HG03196 (cell line): ENCODE measurements around the gene PIPOX.
"Not testable (repeated sequence)": the region's sequence is repeated elsewhere in the genome, so short reads cannot be mapped to it uniquely, and the experiment has no call there.

ENCODE experiments used
- ATAC-seq: cut with Tn5 transposase; IDR thresholded peaks from one replicate; pipeline ENCODE4 v1.9.1; 2021; ENCODE audit not compliant: unreplicated experiment

The PIPOX gene

DNA sequence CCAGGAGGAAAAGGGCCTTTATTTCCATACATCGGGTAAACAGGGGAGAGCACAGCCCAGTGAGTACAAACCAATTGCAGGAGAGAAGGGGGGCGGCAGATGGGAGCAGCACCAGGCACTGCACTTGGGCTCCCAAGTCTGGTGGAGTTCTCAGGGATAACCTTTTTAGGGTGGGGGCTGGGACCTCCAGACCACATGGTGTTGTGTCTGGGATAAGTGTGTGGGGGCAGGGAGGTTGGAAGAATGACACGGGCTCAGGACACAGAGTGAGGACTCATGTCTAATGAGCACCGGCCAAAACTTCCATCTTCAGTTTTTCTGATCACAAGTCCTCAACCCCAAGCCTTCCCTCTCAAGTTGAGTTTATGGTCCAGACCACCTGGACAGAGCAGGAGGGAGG is 30.6 kb downstream of the PIPOX start:
- ATAC-seq: no peak

DNA sequence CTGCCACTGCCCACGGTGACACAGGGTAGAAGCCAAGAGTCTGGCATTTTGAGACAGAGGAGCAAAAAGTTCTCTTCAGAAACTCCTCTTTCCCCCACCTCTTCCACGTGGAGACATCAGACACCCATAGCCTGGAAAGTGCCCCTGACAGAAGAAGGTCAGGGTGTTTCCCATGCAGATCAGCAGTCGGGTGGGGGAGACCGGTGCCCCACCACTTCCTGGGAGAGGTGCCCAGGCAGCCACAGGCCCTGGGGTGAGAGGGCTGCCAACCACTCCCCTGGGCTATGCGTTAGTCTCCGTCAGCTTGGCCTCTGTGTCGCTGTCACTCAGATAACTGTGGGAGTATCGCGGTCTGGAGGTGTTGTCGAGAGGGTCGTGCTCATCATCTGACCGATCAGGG is 31.5 kb downstream of the PIPOX start:
- no peak for ATAC-seq

DNA sequence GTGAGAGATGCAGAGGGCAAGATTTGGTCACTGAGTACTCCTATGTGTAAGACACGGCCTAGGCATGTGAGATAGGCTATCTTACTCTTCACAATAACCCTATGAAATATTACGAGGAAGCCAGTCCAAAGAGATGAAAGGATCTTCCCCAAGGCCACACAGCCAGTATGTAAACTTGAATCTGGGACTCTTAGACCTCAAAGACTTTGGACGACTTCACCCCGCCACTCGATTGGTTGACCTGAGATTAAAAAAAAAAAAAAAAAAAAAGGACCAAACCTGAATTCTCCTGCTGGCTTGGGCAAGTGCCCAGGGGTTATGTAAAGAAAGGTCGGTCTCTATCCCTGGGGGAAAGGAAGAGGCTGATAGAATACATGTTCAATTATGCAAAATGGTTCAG is 33.1 kb downstream of the PIPOX start:
- no peak for ATAC-seq

DNA sequence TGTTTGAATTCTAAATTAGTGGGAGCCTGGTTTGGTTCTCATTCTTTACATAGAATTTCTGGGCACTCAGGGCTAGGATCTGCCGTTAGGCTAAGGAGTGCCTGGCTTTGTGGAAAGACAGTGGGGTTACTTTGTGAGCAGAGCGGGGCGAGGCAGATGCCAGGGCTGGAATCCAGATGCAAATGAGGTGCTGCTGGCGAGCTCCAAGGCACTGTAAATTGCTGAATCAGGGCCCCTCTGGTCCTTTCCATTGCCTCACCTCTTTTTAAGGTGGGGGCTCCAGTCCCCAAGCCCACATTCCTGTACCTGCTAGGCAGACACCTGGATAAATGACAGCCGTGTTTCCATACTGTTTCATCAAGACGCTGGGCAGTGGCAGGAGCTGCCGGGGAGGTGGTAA is 33.8 kb downstream of the PIPOX start:
- no peak for ATAC-seq

DNA sequence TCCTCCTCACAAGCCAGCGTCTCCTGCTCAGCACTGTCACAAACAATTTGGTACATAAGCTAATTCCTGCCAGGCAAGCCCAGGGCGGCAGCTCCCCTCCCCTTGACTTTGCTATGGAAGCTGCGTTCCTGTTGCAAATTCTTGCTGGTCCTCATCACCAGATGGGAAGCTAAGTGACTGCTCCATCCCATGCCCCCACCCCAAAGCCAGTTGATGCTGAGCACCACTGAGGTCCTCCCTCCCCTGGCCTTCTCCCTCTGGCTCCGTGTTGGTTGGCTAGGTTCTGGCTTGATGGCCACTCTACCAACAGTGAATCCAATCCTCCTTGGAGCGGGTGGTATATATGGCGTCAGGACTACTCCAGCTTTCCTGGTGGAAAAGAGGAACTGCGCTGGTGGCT is 34.4 kb downstream of the PIPOX start:
- ATAC-seq: no peak

DNA sequence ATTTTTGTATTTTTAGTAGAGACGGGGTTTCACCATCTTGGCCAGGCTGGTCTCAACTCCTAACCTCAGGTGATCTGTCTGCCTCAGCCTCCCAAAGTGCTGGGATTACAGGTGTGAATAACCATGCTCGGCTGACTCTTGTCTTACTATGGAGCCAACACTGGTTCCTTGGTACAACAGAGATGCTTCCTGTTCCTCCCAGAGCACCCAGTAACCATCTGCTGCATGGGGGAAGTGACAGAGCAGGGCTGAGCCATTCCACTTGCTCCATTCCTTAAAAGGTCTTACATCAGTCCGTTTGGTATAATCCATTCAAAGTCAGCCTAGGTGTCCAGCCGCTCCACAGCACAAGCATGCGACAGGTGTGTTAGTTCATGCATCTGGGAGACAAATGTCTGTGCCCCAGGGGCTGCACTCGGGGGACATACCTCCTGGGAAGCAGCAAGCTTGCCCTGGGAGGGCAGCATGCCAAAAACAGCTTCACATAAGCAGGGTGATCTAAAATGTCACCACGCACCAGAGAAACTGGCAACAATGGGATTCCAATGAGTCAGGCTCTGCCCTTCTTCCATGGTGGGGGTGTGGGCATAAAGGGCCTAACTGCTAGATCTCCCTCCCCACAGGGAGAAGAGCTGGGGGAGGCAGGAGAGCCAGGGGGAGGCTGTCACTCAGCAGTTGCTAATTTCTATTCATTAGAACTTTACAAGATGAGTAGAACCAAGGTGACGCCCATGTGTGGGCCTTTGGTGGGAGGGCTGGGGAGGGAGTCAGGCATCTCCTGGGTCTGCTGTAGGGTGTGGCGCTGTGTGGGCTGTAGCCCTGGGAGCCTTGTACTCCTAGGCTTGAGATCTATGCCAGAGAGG is 35.5 kb downstream of the PIPOX start:
- no peak for ATAC-seq

DNA sequence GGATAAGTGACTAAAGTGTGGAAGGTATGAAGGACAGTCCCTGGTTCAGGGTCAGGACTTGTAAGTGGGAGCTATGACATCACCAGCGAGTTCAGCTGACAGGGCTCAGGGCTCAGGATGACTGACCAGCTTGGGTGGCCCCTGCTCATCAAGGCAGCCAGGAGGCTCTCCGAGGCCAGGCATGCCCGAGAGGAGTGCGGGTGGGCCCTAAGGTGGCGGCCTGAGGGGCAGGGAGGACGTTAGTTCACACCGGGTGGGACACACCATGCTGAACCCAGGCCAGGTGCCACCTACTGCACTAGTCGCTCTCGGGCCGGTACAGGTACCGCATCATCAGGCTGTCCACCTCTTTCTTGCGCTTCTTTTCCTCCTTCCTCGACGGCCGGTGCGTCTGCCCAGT is 36.5 kb downstream of the PIPOX start:
- ATAC-seq: no peak

DNA sequence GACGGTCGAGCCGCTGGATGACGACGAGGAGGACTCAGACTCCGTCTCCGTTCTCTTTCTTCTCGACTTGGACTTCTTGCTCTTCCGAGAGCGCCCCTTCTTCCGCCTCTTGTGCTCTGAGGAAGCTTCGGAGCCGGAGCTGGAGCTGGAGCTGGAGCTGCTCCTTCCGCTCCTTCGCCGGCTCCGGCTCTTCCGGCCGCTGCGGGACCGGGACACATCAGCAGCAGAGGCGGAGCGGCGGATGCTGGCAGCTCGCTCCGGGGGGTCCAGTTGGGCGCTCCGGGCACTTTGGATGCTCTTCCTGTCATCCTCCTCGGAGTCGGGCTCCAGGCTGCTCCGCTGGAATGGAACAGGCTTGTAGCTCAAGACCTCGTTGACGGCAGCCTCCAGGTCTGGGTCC is 36.9 kb downstream of the PIPOX start:
- no peak for ATAC-seq

DNA sequence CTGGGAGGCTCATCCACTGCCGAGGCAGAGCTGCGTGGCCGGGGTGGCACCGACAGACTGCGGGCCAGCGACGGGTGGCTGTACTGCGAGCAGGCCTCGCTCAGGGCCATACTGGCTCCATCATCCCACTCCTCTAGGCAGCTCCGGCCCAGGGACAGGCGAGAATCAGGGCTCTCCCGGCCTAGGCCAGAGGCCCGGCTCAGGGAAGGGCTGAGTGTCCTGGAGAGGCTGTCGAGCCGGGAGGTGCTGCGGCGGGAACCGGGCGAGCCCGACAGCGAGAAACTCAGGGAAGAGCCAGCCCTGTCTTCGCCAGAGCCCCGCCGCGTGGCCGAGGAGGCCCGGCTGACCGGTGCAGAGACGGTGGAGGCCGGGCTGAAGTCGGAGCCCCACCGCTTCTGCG is 37.4 kb downstream of the PIPOX start:
- no peak for ATAC-seq

DNA sequence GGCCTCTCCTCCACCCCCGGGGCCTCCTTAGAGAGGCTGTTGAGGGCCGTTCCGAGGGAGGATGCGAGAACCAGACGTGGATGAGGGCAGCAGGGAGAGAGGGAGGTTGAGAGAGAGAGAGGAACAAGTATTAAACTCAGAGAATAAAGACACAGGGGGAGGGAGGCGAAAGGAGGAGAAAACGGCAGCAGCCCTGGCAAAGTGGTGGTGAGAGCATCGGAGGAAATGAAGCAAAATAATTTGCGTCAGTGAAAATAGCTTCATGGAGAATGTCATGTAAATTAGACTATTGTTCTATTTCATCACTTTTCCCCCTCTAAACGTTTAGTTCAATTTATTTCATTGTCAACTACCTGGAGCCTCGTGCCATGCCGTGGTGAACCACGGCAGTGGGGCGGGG is 38.0 kb downstream of the PIPOX start:
- ATAC-seq: no peak

DNA sequence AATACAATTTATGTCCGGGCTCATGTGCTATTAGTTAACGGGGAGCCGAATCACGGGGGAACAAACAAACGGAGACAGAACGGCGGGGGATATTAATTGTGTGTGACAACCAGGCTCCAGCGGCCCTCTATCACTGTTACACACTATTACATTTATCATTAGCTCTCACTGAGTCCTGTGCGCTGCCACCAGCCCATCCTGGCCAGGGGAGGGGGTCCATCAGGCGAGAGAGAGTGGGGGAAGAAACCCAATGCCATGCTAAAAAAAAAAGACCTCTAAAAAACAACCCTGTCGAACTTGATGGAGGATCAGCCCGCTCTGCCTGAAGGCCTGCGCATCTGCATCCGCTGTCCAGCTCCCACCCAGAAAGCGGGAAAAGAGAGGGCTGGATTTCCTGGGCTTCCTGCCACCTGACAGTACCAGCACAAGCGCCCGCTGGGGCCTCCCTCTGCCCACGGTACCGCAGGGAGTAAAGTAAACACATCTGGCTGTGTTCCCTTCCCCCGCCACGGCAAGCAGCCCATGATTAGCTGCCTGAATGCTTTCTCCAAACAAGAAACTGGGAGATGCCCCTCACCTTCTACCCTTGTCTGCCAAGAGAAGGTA is 41.7 kb downstream of the PIPOX start:
- ATAC-seq: no peak

DNA sequence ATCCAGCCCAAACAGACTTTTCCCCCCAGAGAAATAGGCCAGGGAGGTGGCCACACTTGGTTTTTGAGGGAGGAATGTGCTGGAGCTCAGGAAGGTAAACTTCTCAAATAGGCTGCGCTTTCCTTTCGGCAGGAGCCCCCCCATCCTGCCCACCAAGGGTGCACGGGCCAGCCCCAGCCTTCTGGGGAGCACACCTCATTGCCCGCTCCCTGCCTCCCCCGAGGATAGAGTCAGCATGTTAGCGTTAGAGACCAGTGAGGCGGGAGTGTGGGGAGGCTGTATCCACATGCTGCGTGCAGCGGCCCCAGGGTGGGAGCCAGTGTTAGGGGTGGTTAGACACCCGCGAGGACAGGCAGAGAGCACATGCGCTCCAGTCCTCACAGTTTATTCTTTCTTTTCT is 42.3 kb downstream of the PIPOX start:
- ATAC-seq: no peak

DNA sequence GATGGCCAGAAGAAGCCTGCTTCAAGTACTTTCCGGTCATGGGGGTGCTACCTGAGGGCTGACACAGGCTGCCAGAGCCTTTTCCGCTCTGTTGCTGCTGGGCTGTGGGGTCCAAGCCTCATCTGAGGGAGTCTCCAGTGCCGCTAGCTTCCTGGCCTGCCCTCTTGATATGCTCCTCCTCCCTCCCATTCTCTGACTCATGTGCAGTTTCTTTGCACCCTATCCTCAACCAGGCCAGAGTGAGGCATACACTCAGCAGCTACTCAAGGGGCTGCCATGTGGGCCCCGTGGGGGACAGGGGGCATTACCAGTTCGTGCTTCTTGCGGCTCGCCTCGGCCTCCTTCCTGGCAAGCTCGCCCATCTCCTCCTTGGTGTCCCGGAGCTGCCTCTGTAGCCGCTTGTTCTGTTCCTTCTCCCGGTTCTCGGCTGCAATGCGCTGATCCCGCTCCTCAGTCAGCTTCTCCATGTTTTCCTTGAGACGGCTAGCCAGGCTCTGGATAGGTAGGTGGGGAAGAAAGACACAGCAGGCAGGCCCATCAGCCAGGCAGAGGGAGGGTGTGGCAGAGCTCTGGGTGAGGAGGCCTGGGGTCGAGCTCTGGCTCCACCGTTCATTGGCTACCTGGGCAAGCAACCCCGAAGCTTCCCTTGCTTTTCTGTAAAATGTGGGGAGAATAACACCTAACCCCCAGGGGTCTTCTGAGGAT is 43.8 kb downstream of the PIPOX start:
- ATAC-seq: no peak

DNA sequence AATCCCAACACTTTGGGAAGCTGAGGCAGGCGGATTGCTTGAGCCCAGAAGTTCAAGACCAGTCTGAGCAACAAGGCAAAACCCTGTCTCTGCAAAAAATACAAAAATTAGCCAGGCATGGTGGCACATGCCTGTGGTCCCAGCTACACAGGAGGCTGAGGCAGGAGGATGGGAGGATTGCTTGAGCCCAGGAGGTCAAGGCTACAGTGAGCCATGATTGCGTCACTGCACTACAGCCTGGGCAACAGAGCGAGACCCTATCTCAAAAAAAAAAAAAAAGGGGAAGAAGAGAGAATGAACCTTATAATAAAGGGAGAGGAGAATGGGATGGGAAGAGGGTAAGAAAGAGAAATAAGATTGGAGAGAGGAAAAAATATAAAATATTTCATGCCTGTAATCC is 45.8 kb downstream of the PIPOX start:
- not testable (repeated sequence) for ATAC-seq

DNA sequence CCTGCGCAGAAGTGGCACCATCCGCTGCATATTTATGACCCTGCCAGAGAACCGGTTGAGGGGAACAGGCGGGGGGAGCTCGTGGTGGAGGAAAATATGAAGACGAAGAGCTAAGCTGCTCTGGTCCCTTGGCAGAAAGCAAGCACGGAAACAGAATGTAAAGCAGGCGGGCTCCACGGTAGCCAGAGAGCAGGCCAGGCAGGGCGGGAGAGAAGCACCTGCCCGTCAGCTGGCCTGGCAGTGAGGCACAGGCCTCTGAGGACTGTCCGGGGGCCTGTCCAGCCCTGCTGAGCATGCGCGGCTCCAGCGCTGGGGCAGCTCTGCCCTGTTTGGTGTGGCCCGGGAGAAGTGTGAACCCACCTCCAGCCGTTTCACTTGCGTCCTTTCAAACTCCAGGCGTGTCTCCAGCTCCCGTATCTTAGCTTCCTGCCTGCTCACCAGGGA is 46.7 kb downstream of the PIPOX start:
- ATAC-seq: no peak

DNA sequence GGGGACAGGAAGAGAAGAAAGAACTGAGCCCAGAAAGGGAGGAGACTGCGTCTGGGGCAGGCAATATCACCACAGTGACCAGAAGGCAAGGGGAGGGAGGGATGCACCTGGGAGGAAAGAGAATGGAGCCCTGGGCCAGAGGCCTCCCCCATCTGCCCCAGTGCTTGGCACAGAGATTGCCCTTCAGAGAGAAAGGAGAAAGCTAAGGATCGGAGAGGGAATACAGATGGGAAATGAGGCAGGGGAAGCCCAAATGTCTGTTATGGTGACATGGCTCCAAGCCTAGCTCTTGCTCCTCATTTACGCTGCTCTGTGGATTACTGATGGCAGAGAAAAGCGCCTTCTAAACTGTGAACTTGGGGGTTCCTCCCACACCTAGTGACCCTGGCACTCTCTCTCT is 47.2 kb downstream of the PIPOX start:
- ATAC-seq: no peak

DNA sequence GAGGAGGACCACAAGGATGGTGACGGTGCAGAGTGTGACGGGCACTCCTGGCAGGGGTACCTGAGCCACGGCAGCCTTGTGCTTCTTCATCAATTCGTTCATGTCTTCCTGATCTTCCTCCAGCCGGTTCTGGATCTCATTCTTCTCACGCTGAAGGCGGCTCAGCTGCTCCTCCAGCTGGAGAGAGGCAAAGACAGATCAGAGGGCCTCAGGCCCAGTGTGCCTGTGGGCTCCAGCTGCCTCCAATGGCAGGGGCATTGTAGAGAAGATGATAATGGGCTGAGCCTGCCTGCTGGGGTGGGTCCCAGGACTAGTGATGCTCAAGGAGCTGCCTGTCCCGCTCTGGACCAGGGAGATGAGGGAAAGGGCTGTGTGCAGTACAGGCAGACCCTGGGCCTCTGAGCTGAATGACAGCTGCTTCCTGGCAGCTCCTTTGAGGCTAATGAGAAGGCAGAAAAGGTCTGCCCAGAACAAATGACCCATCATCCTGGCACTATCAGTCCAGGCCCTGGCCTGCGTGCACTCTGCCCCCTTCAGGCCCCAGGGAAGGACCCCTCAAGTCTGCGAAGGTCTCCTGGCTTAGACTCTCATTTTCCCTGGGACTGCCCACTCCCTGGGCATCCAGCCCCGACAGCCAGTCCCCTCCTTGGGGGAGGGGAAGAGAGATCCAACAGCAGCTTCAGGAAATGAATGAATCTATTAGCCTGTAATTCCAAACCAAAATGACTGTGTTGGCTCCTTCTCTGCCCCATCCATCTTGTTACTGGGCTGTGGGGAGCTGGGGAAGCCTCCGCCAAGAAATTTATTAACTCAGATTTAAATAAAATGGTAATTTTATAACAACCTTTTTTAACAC is 48.0 kb downstream of the PIPOX start:
- no peak for ATAC-seq

DNA sequence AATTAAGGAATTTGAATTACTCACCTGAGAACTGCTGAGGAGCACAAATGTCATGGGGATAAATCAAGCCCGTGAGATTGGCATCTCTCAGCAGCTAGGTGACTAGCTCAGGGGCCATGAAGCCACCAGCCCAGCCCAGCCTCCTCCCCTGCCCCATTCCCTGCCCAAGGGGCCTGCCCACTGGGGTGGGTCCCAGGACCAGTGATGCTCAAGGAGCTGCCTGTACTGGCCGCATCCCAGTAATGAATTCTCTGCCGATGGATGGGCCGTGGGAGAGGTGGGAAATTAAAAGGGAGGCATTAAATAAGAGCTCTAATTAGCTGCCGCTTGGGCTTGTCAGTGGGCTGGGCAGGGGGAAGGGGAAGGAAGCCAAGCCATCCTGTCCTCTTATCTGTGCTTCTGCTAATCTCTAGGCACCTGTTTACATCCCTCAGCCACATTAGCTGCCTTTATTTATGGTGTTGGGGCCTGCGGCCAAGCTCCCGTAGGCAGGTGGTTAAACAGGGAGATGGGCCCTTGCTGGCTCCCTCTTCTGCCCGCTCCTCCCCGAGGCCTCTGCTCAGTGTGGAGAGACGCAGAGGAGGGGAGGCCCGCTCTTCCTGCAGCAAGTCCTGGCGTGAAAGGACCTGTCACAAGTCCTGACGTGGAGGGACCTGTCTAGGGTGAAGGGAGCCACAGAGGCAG is 48.8 kb downstream of the PIPOX start:
- ATAC-seq: no peak

DNA sequence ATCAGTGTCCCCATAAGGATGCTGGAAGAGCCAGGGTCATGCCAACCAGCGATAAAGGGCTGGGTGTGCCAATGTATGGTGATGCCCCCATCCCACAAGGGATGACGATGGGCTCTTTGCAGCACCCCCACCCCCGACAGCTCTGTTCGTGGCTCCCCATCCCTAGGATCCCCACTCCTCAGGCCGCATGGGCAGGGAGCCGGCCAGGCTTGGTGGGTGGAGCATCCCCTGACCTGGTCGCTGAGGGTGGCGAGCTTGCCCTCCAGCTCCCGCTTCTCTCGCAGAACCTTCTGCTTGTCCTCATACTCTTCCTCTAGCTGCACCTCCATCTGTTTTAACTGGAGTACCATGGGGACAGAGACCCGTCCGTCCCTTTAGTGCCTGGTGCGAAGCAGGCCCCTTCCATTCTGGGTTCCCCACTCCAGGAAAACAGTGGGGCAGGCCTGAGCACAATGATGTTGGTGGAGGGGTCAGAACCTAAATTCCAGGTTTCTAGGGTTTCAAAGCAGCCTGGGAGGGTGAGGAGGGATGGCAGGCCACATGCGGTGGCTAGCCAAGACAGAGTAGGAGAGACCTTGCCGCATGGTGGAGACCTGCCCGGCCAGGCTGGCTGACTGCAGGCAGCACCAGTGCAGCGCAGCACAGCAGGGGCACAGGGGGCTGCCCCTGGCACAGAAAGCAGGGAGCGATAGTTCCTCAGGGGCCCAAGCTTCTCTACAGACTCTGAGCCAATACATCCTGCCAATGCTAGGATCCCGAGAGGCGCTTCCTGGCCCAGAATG is 50.3 kb downstream of the PIPOX start:
- ATAC-seq: no peak
